Esophagus mucosa (tissue), 1 donor: ENCODE results near the gene GRIK4. TPM values are rescaled to one million over a fixed set of nuclear protein-coding genes. Genes with fewer than 3 reads are reported as not detected.
A peak's percentile ranks its signal among the peaks of the same experiment; 100 is the strongest.

Source experiments
- ATAC-seq: fragments of 200-7000 bp; cut with Tn5 transposase; one replicate; pipeline ENCODE4 v1.9.1; 2020
- total RNA-seq: library from RNA; stranded (reverse); gene quantifications from one replicate; pipeline ENCODE4 v1.2.4, GENCODE V29; 2023
- donor health status: DM: yes; HTN: yes; CAD: no.

The GRIK4 gene
- total RNA-seq, 1 donor from 2014 or later = 0.08 TPM

GRCh38 chr11:120859552-120860295, 348.2 kb downstream of the GRIK4 start:
- ATAC-seq = no peak

GRCh38 chr11:120863359-120863758, 351.8 kb downstream of the GRIK4 start:
- ATAC-seq = peak; percentile 48

GRCh38 chr11:120867024-120867423, 355.5 kb downstream of the GRIK4 start:
- no peak for ATAC-seq

- no peak for ATAC-seq
These were observed 356.0 kb downstream of the GRIK4 start for GRCh38 chr11:120867531-120867930.

- no peak for ATAC-seq
These were observed 356.4 kb downstream of the GRIK4 start for GRCh38 chr11:120867988-120868387.

- ATAC-seq = no peak
These were observed 357.5 kb downstream of the GRIK4 start for GRCh38 chr11:120869097-120869496.

GRCh38 chr11:120869516-120870011, 358.0 kb downstream of the GRIK4 start:
- no peak for ATAC-seq

GRCh38 chr11:120871194-120871593, 359.6 kb downstream of the GRIK4 start:
- no peak for ATAC-seq

GRCh38 chr11:120871924-120872323, 360.4 kb downstream of the GRIK4 start:
- ATAC-seq = no peak

- no peak for ATAC-seq
These were observed 362.6 kb downstream of the GRIK4 start for GRCh38 chr11:120873966-120874735.

- ATAC-seq = no peak
These were observed 364.4 kb downstream of the GRIK4 start for GRCh38 chr11:120875986-120876385.

GRCh38 chr11:120877746-120878365, 366.3 kb downstream of the GRIK4 start:
- ATAC-seq = no peak

- ATAC-seq = no peak
These were observed 367.2 kb downstream of the GRIK4 start for GRCh38 chr11:120878781-120879180.

- ATAC-seq = no peak
These were observed 369.1 kb downstream of the GRIK4 start for GRCh38 chr11:120880498-120881175.

GRCh38 chr11:120881596-120881995, 370.0 kb downstream of the GRIK4 start:
- ATAC-seq = no peak

- no peak for ATAC-seq
These were observed 370.6 kb downstream of the GRIK4 start for GRCh38 chr11:120882175-120882574.

- peak; percentile 52 for ATAC-seq
These were observed 372.0 kb downstream of the GRIK4 start for GRCh38 chr11:120883404-120884080.

GRCh38 chr11:120884154-120885020, 372.8 kb downstream of the GRIK4 start:
- ATAC-seq = peak; percentile 27

- ATAC-seq = no peak
These were observed 379.2 kb downstream of the GRIK4 start for GRCh38 chr11:120890609-120891320.

- peak; percentile 25 for ATAC-seq
These were observed 382.1 kb downstream of the GRIK4 start for GRCh38 chr11:120893440-120894201.
